Lung (tissue), 12 donors: ENCODE measurements around the gene DCUN1D3. TPM values are rescaled to one million over a fixed set of nuclear protein-coding genes. Genes with fewer than 3 reads are reported as not detected.

ENCODE experiments used
- ATAC-seq: fragments of 200-7000 bp; cut with Tn5 transposase; one replicate; pipeline ENCODE4 v1.9.1; 2020; ENCODE audit warnings: moderate number of reproducible peaks; ENCODE audit not compliant: insufficient read depth, low FRiP score
- DNase-seq, 3 donors: peaks; one replicate each; pipeline ENCODE4 v3.0.0-alpha.2; 2013 to 2017
- H3K27ac ChIP-seq, 2 donors: one replicate each; pipeline ENCODE4 v1.5.1; 2013; ENCODE audit warnings: mild to moderate bottlenecking in 2 of 2, moderate library complexity in 2 of 2, control low read depth in 1 of 2, inconsistent platforms in 1 of 2, low read depth in 1 of 2, low read length in 1 of 2
- H3K27me3 ChIP-seq, 3 donors: one replicate each; pipeline ENCODE4 v1.5.1; 2013; ENCODE audit warnings: low read length in 2 of 3; ENCODE audit not compliant: control insufficient read depth in 3 of 3, insufficient read depth in 3 of 3
- H3K36me3 ChIP-seq, 4 donors: one replicate each; pipeline ENCODE4 v1.5.1; 2013; ENCODE audit warnings: low read length in 4 of 4, mild to moderate bottlenecking in 1 of 4, moderate library complexity in 1 of 4; ENCODE audit not compliant: control insufficient read depth in 4 of 4, insufficient read depth in 4 of 4
- H3K4me1 ChIP-seq, 5 donors: one replicate each; pipeline ENCODE4 v1.5.1; 2013; ENCODE audit warnings: low read length in 5 of 5, mild to moderate bottlenecking in 2 of 5, moderate library complexity in 1 of 5; ENCODE audit not compliant: control insufficient read depth in 5 of 5, insufficient read depth in 5 of 5
- H3K4me3 ChIP-seq: one replicate; pipeline ENCODE4 v1.5.1; 2013; ENCODE audit warnings: mild to moderate bottlenecking, control low read depth, moderate library complexity
- H3K9ac ChIP-seq, 2 donors: one replicate each; pipeline ENCODE4 v1.5.1; 2013; ENCODE audit warnings: low read length in 2 of 2, control low read depth in 1 of 2; ENCODE audit not compliant: insufficient read depth in 1 of 2
- H3K9me3 ChIP-seq, 4 donors: one replicate each; pipeline ENCODE4 v1.5.1; 2013; ENCODE audit warnings: low read length in 3 of 4, mild to moderate bottlenecking in 1 of 4, moderate library complexity in 1 of 4; ENCODE audit not compliant: control insufficient read depth in 4 of 4, insufficient read depth in 3 of 4
- CTCF ChIP-seq: IDR thresholded peaks from 2 replicates; pipeline ENCODE4 v1.5.1; 2012; ENCODE audit warnings: mild to moderate bottlenecking; ENCODE audit errors: control extremely low read depth, extremely low read depth
- WGBS, 2 donors: extraction: QIAGEN DNeasy Blood & Tissue Kit; methylation state at CpG; one replicate each; pipeline ENCODE4 v1.1.7; 2013; 5-methylcytosine and 5-hydroxymethylcytosine counted together
- polyA plus RNA-seq, 2 donors: library from polyadenylated mRNA; stranded (reverse); fragments of 200-250 nt; gene quantifications; one replicate each; pipeline ENCODE4 v1.2.1, GENCODE V29; 2013
- total RNA-seq, 2 donors: library from RNA; depleted of rRNA in 1 of 2; stranded (reverse); fragments of >200 nt in 1 of 2; gene quantifications; one replicate each; pipeline ENCODE4 v1.2.1, GENCODE V29; 2014 to 2021
- donor health status: control.
- donor health status: control.
- donor health status: Bipolar disorder and iron deficiency.
- donor health status: healthy.
- donor health status: DM: yes; HTN: yes; CAD: no.

DCUN1D3 gene
- total and polyA plus RNA-seq, 4 donors = 6.1 to 27.8 (median 9.4) TPM

GRCh38 chr16:20894388-20894787 is 5.8 kb downstream of the DCUN1D3 start:
- Histone ChIP-seq H3K4me3 (no peak overlapping the region), H3K36me3 (peaks cover 2 to 11% (median 11%) of the 10 kb centered on the region in 4 donors), H3K4me1 (peaks cover 4 to 21% (median 12%) of the 10 kb centered on the region in 5 donors), H3K9me3 (no peaks in the 10 kb centered on the region), H3K9ac (no peak overlapping the region), H3K27me3 (no peaks in the 10 kb centered on the region), H3K27ac (no peak overlapping the region)
- ATAC-seq (no peak), DNase-seq (no peak)
- no peak for TF ChIP-seq CTCF
- 85 to 92% methylated on average over 2 of the region's 2 CpGs for WGBS, 2 donors

- Histone ChIP-seq H3K27ac (peak overlapping the region in 1 of 2 donors; percentile 63), H3K4me1 (peaks cover 0 to 18% (median 2%) of the 10 kb centered on the region in 5 donors), H3K9me3 (no peaks in the 10 kb centered on the region), H3K9ac (no peak overlapping the region), H3K27me3 (no peaks in the 10 kb centered on the region), H3K4me3 (no peak overlapping the region), H3K36me3 (peaks cover 2 to 13% (median 6%) of the 10 kb centered on the region in 4 donors)
- ATAC-seq (no peak), DNase-seq (peak in 1 of 3 donors; percentile 55)
- 86 to 87% methylated on average over 4 of the region's 4 CpGs for whole genome bisulfite sequencing, 2 donors
- TF ChIP-seq CTCF = no peak
Observed at GRCh38 chr16:20889625-20890275, 10.4 kb downstream of the DCUN1D3 start.

- no peak for ATAC-seq
- peaks cover 3 to 8% (median 4%) of the 10 kb centered on the region in 4 donors for H3K36me3 ChIP-seq
- H3K4me1 ChIP-seq = peaks cover 0 to 31% (median 2%) of the 10 kb centered on the region in 5 donors
- no peak overlapping the region for H3K4me3 ChIP-seq
- no peaks in the 10 kb centered on the region for H3K27me3 ChIP-seq
- 96 to 100% methylated on average over 1 of the region's 1 CpG for WGBS, 2 donors
- no peak overlapping the region for H3K9ac ChIP-seq
- H3K27ac ChIP-seq = no peak overlapping the region
- no peak for DNase-seq
- H3K9me3 ChIP-seq = no peaks in the 10 kb centered on the region
- no peak for TF ChIP-seq CTCF
Observed at GRCh38 chr16:20887207-20887606, 13.0 kb downstream of the DCUN1D3 start.

GRCh38 chr16:20886320-20886719 is 13.8 kb downstream of the DCUN1D3 start:
- TF ChIP-seq CTCF = no peak
- Histone ChIP-seq H3K4me3 (no peak overlapping the region), H3K9ac (no peak overlapping the region), H3K27me3 (no peaks in the 10 kb centered on the region), H3K36me3 (peaks cover 3 to 4% (median 3%) of the 10 kb centered on the region in 4 donors), H3K4me1 (peaks cover 0 to 34% (median 2%) of the 10 kb centered on the region in 5 donors), H3K9me3 (no peaks in the 10 kb centered on the region), H3K27ac (no peak overlapping the region)
- 0 to 50% methylated on average over 1 of the region's 1 CpG for WGBS, 2 donors
- DNase-seq (no peak), ATAC-seq (no peak)
